IMR-90 (cell line): ENCODE measurements around the gene ATG2A. TPM values are rescaled to one million over a fixed set of nuclear protein-coding genes. Genes with fewer than 3 reads are reported as not detected.
A peak's percentile ranks its signal among the peaks of the same experiment; 100 is the strongest.

Source experiments
- ATAC-seq: fragments of 200-7000 bp; cut with Tn5 transposase; 2 replicates; pipeline ENCODE4 v1.9.1; 2020; ENCODE audit warnings: low read depth, mild to moderate bottlenecking, moderate library complexity
- BruUV-seq: library from RNA; stranded (reverse); fragments of 400-500 nt; replicated peaks from 2 replicates; lab custom pipeline; 2021; lab: Mats Ljungman, UMichigan
- CTCF ChIA-PET: fragments of 300-600 bp; formaldehyde crosslinking; extraction: SDS; loops from one replicate; lab custom pipeline; 2021; ENCODE audit warnings: antibody characterized with exemption; lab: Yijun Ruan, JAX
- POLR2A ChIA-PET: fragments of 300-600 bp; sonication (Branson Sonifier 250); formaldehyde crosslinking; loops from one replicate; lab custom pipeline; 2022; ENCODE audit warnings: antibody characterized with exemption; ENCODE audit not compliant: unreplicated experiment; lab: Charles Lee
- DNase-seq: peaks from one replicate; pipeline ENCODE4 v3.0.0; 2013
- H2AFZ ChIP-seq: replicated peaks from 2 replicates; pipeline ENCODE3; 2013; ENCODE audit warnings: low read length, mild to moderate bottlenecking; ENCODE audit not compliant: poor library complexity
- H2AK5ac ChIP-seq: 2 replicates; pipeline ENCODE4 v1.6.1; 2013; ENCODE audit warnings: low read depth, low read length, inconsistent platforms
- H2AK9ac ChIP-seq: replicated peaks from 2 replicates; pipeline ENCODE3; 2013; ENCODE audit warnings: mild to moderate bottlenecking, low read depth, low read length, moderate library complexity; ENCODE audit not compliant: poor library complexity
- H2BK120ac ChIP-seq: 2 replicates; pipeline ENCODE4 v1.6.1; 2013; ENCODE audit warnings: low read depth, low read length, inconsistent platforms
- H2BK15ac ChIP-seq: 3 replicates; pipeline ENCODE4 v1.6.1; 2013; ENCODE audit warnings: low read depth, low read length, inconsistent platforms
- H2BK20ac ChIP-seq: 2 replicates; pipeline ENCODE4 v1.6.1; 2013; ENCODE audit warnings: low read depth, mild to moderate bottlenecking, inconsistent platforms, low read length, moderate library complexity
- H2BK5ac ChIP-seq: 2 replicates; pipeline ENCODE4 v1.6.1; 2013; ENCODE audit warnings: mild to moderate bottlenecking, low read depth, low read length, inconsistent platforms; ENCODE audit not compliant: poor library complexity, severe bottlenecking
- H3K14ac ChIP-seq: replicated peaks from 2 replicates; pipeline ENCODE4 v1.6.1; 2013; ENCODE audit warnings: low read depth, low read length, inconsistent platforms
- H3K18ac ChIP-seq: 2 replicates; pipeline ENCODE4 v1.6.1; 2013; ENCODE audit warnings: low read depth, low read length, control low read depth
- H3K23ac ChIP-seq: 2 replicates; pipeline ENCODE4 v1.6.1; 2013; ENCODE audit warnings: low read depth, low read length, inconsistent platforms
- H3K27ac ChIP-seq: 2 replicates; pipeline ENCODE4 v1.5.1; 2013; ENCODE audit warnings: mild to moderate bottlenecking, control low read depth, low read length; ENCODE audit not compliant: insufficient read depth
- H3K27me3 ChIP-seq: 2 replicates; pipeline ENCODE4 v1.6.1; 2013; ENCODE audit warnings: low read length; ENCODE audit not compliant: control insufficient read depth, insufficient read depth
- H3K36me3 ChIP-seq: 2 replicates; pipeline ENCODE4 v1.6.1; 2013; ENCODE audit warnings: low read length, mixed read lengths; ENCODE audit not compliant: control insufficient read depth, insufficient read depth
- H3K4ac ChIP-seq: 2 replicates; pipeline ENCODE4 v1.6.1; 2013; ENCODE audit warnings: low read depth, low read length, inconsistent platforms
- H3K4me1 ChIP-seq: 2 replicates; pipeline ENCODE4 v1.6.1; 2013; ENCODE audit warnings: low read length, mixed read lengths; ENCODE audit not compliant: control insufficient read depth, insufficient read depth
- H3K4me2 ChIP-seq: 2 replicates; pipeline ENCODE4 v1.6.1; 2013; ENCODE audit warnings: low read depth, mild to moderate bottlenecking, control low read depth, low read length, moderate library complexity
- H3K4me3 ChIP-seq: 2 replicates; pipeline ENCODE4 v1.5.1; 2013; ENCODE audit warnings: low read depth, mild to moderate bottlenecking, control low read depth, low read length, moderate library complexity; ENCODE audit not compliant: insufficient read depth
- H3K56ac ChIP-seq: 2 replicates; pipeline ENCODE4 v1.6.1; 2013; ENCODE audit warnings: low read length, inconsistent platforms; ENCODE audit not compliant: insufficient read depth; ENCODE audit errors: extremely low read depth
- H3K79me1 ChIP-seq, 2 experiments: 2 replicates each; pipeline ENCODE4 v1.6.1; 2013; ENCODE audit warnings: low read length in 2 of 2, inconsistent platforms in 1 of 2, low read depth in 1 of 2
- H3K9ac ChIP-seq: 2 replicates; pipeline ENCODE4 v1.6.1; 2013; ENCODE audit warnings: low read depth, low read length, control low read depth
- H3K9me1 ChIP-seq: 2 replicates; pipeline ENCODE4 v1.6.1; 2013; ENCODE audit warnings: low read length, inconsistent platforms; ENCODE audit not compliant: insufficient read depth
- H3K9me3 ChIP-seq: 2 replicates; pipeline ENCODE4 v1.6.1; 2013; ENCODE audit warnings: low read length; ENCODE audit not compliant: control insufficient read depth, insufficient read depth
- H4K20me1 ChIP-seq: 2 replicates; pipeline ENCODE4 v1.6.1; 2013; ENCODE audit warnings: low read length, inconsistent platforms; ENCODE audit not compliant: insufficient read depth
- H4K5ac ChIP-seq: 2 replicates; pipeline ENCODE4 v1.6.1; 2013; ENCODE audit warnings: mild to moderate bottlenecking, low read depth, low read length, control low read depth
- H4K8ac ChIP-seq, 2 experiments: 2 replicates each; pipeline ENCODE4 v1.6.1; 2013; ENCODE audit warnings: low read depth in 2 of 2, low read length in 2 of 2, control low read depth in 1 of 2, inconsistent platforms in 1 of 2
- H4K91ac ChIP-seq: 2 replicates; pipeline ENCODE4 v1.6.1; 2013; ENCODE audit warnings: low read depth, low read length, inconsistent platforms; ENCODE audit not compliant: insufficient read depth
- BHLHE40 ChIP-seq: fragments of 150-350 bp; IDR thresholded peaks from 2 replicates; pipeline ENCODE4 v1.6.1; 2016; ENCODE audit warnings: mild to moderate bottlenecking, low read depth, low read length
- CEBPB ChIP-seq: IDR thresholded peaks from 2 replicates; pipeline ENCODE4 v1.6.1; 2012; ENCODE audit warnings: low read depth, low read length, improper control_type of control experiment
- CHD1 ChIP-seq: IDR thresholded peaks from 2 replicates; pipeline ENCODE4 v1.6.1; 2012; ENCODE audit warnings: low read depth, low read length, improper control_type of control experiment
- CTCF ChIP-seq: conservative IDR thresholded peaks from 2 replicates; pipeline ENCODE4 v1.5.1; 2012; ENCODE audit warnings: mild to moderate bottlenecking, low read depth, low read length, improper control_type of control experiment
- ELK1 ChIP-seq: fragments of 150-350 bp; IDR thresholded peaks from 2 replicates; pipeline ENCODE4 v1.6.1; 2016; ENCODE audit warnings: low read depth, mild to moderate bottlenecking, low read length, moderate library complexity, borderline replicate concordance
- MAFK ChIP-seq: IDR thresholded peaks from 2 replicates; pipeline ENCODE4 v1.6.1; 2012; ENCODE audit warnings: low read depth, low read length, improper control_type of control experiment
- MAZ ChIP-seq: IDR thresholded peaks from 2 replicates; pipeline ENCODE4 v1.6.1; 2012; ENCODE audit warnings: low read depth, mild to moderate bottlenecking, low read length, improper control_type of control experiment, moderate library complexity, borderline replicate concordance
- MXI1 ChIP-seq: IDR thresholded peaks from 2 replicates; pipeline ENCODE4 v1.6.1; 2012; ENCODE audit warnings: low read depth, mild to moderate bottlenecking, low read length, moderate library complexity, borderline replicate concordance
- NFE2L2 ChIP-seq: fragments of 150-350 bp; IDR thresholded peaks from 2 replicates; pipeline ENCODE4 v1.6.1; 2016; ENCODE audit warnings: low read depth, mild to moderate bottlenecking, low read length
- POLR2A ChIP-seq: IDR thresholded peaks from 2 replicates; pipeline ENCODE4 v1.6.1; 2012; ENCODE audit warnings: mild to moderate bottlenecking, low read depth, low read length
- RAD21 ChIP-seq: IDR thresholded peaks from 2 replicates; pipeline ENCODE4 v1.6.1; 2012; ENCODE audit warnings: low read length, improper control_type of control experiment
- RCOR1 ChIP-seq: IDR thresholded peaks from 2 replicates; pipeline ENCODE4 v1.6.1; 2012; ENCODE audit warnings: mild to moderate bottlenecking, low read length, improper control_type of control experiment; ENCODE audit not compliant: insufficient replicate concordance
- RFX5 ChIP-seq: IDR thresholded peaks from 2 replicates; pipeline ENCODE4 v1.8.0; 2012; ENCODE audit warnings: low read depth, mild to moderate bottlenecking, low read length, moderate library complexity
- SMC3 ChIP-seq: fragments of 150-350 bp; IDR thresholded peaks from 2 replicates; pipeline ENCODE4 v1.6.1; 2016; ENCODE audit warnings: low read depth, mild to moderate bottlenecking, antibody characterized with exemption, low read length, moderate library complexity
- USF2 ChIP-seq: fragments of 150-350 bp; IDR thresholded peaks from 2 replicates; pipeline ENCODE4 v1.6.1; 2017; ENCODE audit warnings: mild to moderate bottlenecking, antibody characterized with exemption, low read length, low read depth
- WGBS, 2 experiments: methylation state at CpG; one replicate each; pipeline versions ENCODE4 v1.1.5 to v1.1.7; 2013; ENCODE audit warnings: missing lambda C conversion rate in 2 of 2; ENCODE audit not compliant: insufficient read length in 1 of 2; ENCODE audit errors: extremely low coverage in 2 of 2; 5-methylcytosine and 5-hydroxymethylcytosine counted together
- dilution Hi-C: fragments of 300-500 bp; cut with HindIII; formaldehyde crosslinking; loops from one replicate; pipeline ENCODE4 v1.14.3; 2018; ENCODE audit warnings: low sequenced_read_pairs; ENCODE audit not compliant: unreplicated experiment
- in situ Hi-C: fragments of 300-500 bp; cut with MboI; formaldehyde crosslinking; loops from 3 replicates; pipeline ENCODE4 v1.14.3; 2019; ENCODE audit warnings: low sequenced_read_pairs, inconsistent platforms, mixed read lengths
- intact Hi-C: fragments of 100-400 bp; cut with micrococcal nuclease; formaldehyde crosslinking; loops from 2 replicates; pipeline ENCODE4 v1.10.0; 2022
- polyA plus RNA-seq, 3 experiments: library from polyadenylated mRNA; depleted of rRNA; stranded (reverse); fragments of >200 nt; gene quantifications; 2 replicates each; pipeline ENCODE4 v1.2.3, GENCODE V29; 2012; ENCODE audit warnings: low replicate concordance in 1 of 3
- total RNA-seq: library from RNA; depleted of rRNA; stranded (reverse); fragments of >200 nt; gene quantifications from 2 replicates; pipeline ENCODE4 v1.2.3, GENCODE V29; 2012

ATG2A gene
- total and polyA plus RNA-seq, 2 of the 4 experiments (the other 2 are of a cell fraction) = 3.2 to 10.5 TPM

- intact Hi-C loops = no loop called here
- dilution Hi-C loops = no loop called here
- Histone ChIP-seq H2BK5ac (no peak overlapping the region), H3K9ac (no peak overlapping the region), H3K36me3 (peaks cover 37% of the 10 kb centered on the region), H3K79me1 (peaks cover 24 to 81% of the 10 kb centered on the region in 2 experiments), H3K23ac (no peak overlapping the region), H4K91ac (no peak overlapping the region), H4K8ac (no peak overlapping the region), H2AFZ (no peak overlapping the region), H3K9me3 (no peaks in the 10 kb centered on the region), H3K27me3 (no peaks in the 10 kb centered on the region), H4K20me1 (peaks cover 26% of the 10 kb centered on the region), H3K56ac (no peak overlapping the region), H3K4me2 (no peak overlapping the region), H2BK15ac (no peak overlapping the region), H3K4ac (no peak overlapping the region), H3K4me1 (peaks cover 44% of the 10 kb centered on the region), H3K14ac (no peak overlapping the region), H3K18ac (no peak overlapping the region), H3K27ac (no peak overlapping the region), H2BK120ac (no peak overlapping the region), H2AK9ac (peak overlapping the region; percentile 71), H2BK20ac (no peak overlapping the region), H3K9me1 (peaks cover 27% of the 10 kb centered on the region), H2AK5ac (peak overlapping the region; percentile 29), H4K5ac (no peak overlapping the region), H3K4me3 (no peak overlapping the region)
- ATAC-seq (no peak), DNase-seq (no peak)
- in situ Hi-C loops = no loop called here
- no TSS peak for BruUV-seq
- 93% methylated on average over 11 of the region's 33 CpGs; no CpG with 5 or more reads in 1 of the 2 experiments for WGBS, 2 experiments
- POLR2A ChIA-PET = no interaction called here
- CTCF ChIA-PET = interaction anchor here (0.7 kb wide), 1 partner anchor 15 kb away, joined by 3 read pairs; no protein-coding TSS in a partner anchor
- TF ChIP-seq CHD1 (no peak), MXI1 (no peak), USF2 (no peak), POLR2A (no peak), RCOR1 (no peak), CEBPB (no peak), SMC3 (no peak), MAZ (no peak), NFE2L2 (no peak), RFX5 (no peak), ELK1 (no peak), BHLHE40 (no peak), CTCF (no peak), RAD21 (no peak), MAFK (no peak)
Observed at GRCh38 chr11:64859542-64860414, 57.2 kb downstream of the ATG2A start.
